ENCODE data around the gene SMC5.
"Not testable (repeated sequence)": the region's sequence is repeated elsewhere in the genome, so short reads cannot be mapped to it uniquely, and the experiment has no call there.

The SMC5 gene

GRCh38 chr9:70258692-70259511 is at the start of gene SMC5:
TSS of gene SMC5 (plus strand) at chr9:70258978. CDS start at chr9:70259079, 101 bp downstream.
- Histone ChIP-seq H3K9ac (ENCODE audit: low read length) (peak within 1 kb of the TSS; percentile 88), H3K9me3 (ENCODE audit: low read length) (no peaks in the 10 kb centered on the region), H3K4me1 (ENCODE audit: insufficient read depth, low read length) (peaks cover 39% of the 10 kb centered on the region), H3K4me3 (ENCODE audit: low read depth in 1 of 2, low read length in 2 of 2) (peak within 1 kb of the TSS; percentile 82 to 85), H3K27ac (ENCODE audit: low read depth, low read length) (peak within 1 kb of the TSS; percentile 80), H3K27me3 (ENCODE audit: control insufficient read depth in 1 of 2, insufficient read depth in 2 of 2, low read length in 2 of 2) (no peaks in the 10 kb centered on the region), H3K36me3 (ENCODE audit: insufficient read depth, low read length) (no peaks in the 10 kb centered on the region)

GRCh38 chr9:70217029-70217428 is 41.7 kb upstream of the SMC5 start:
- no peaks in the 10 kb centered on the region for H3K9me3 ChIP-seq (ENCODE audit: low read length)
- no peaks in the 10 kb centered on the region for H3K4me1 ChIP-seq (ENCODE audit: insufficient read depth, low read length)
- H3K4me3 ChIP-seq (ENCODE audit: low read depth in 1 of 2, low read length in 2 of 2): no peak overlapping the region
- H3K27ac ChIP-seq (ENCODE audit: low read depth, low read length): no peak overlapping the region
- peaks cover 36% of the 10 kb centered on the region for H3K36me3 ChIP-seq (ENCODE audit: insufficient read depth, low read length)
- no peaks in the 10 kb centered on the region for H3K27me3 ChIP-seq (ENCODE audit: control insufficient read depth in 1 of 2, insufficient read depth in 2 of 2, low read length in 2 of 2)
- no peak overlapping the region for H3K9ac ChIP-seq (ENCODE audit: low read length)

GRCh38 chr9:70218767-70219166 is 40.0 kb upstream of the SMC5 start:
- Histone ChIP-seq H3K4me3 (ENCODE audit: low read depth in 1 of 2, low read length in 2 of 2) (no peak overlapping the region), H3K27me3 (ENCODE audit: control insufficient read depth in 1 of 2, insufficient read depth in 2 of 2, low read length in 2 of 2) (no peaks in the 10 kb centered on the region), H3K36me3 (ENCODE audit: insufficient read depth, low read length) (peaks cover 35% of the 10 kb centered on the region), H3K9ac (ENCODE audit: low read length) (no peak overlapping the region), H3K27ac (ENCODE audit: low read depth, low read length) (no peak overlapping the region), H3K9me3 (ENCODE audit: low read length) (no peaks in the 10 kb centered on the region), H3K4me1 (ENCODE audit: insufficient read depth, low read length) (no peaks in the 10 kb centered on the region)

GRCh38 chr9:70220216-70220615 is 38.6 kb upstream of the SMC5 start:
- Histone ChIP-seq H3K9ac (ENCODE audit: low read length) (no peak overlapping the region), H3K9me3 (ENCODE audit: low read length) (no peaks in the 10 kb centered on the region), H3K4me1 (ENCODE audit: insufficient read depth, low read length) (no peaks in the 10 kb centered on the region), H3K36me3 (ENCODE audit: insufficient read depth, low read length) (peaks cover 38% of the 10 kb centered on the region), H3K4me3 (ENCODE audit: low read depth in 1 of 2, low read length in 2 of 2) (no peak overlapping the region), H3K27ac (ENCODE audit: low read depth, low read length) (no peak overlapping the region), H3K27me3 (ENCODE audit: control insufficient read depth in 1 of 2, insufficient read depth in 2 of 2, low read length in 2 of 2) (no peaks in the 10 kb centered on the region)

- Histone ChIP-seq H3K36me3 (ENCODE audit: insufficient read depth, low read length) (peaks cover 39% of the 10 kb centered on the region), H3K9me3 (ENCODE audit: low read length) (no peaks in the 10 kb centered on the region), H3K27ac (ENCODE audit: low read depth, low read length) (no peak overlapping the region), H3K4me3 (ENCODE audit: low read depth in 1 of 2, low read length in 2 of 2) (no peak overlapping the region), H3K27me3 (ENCODE audit: control insufficient read depth in 1 of 2, insufficient read depth in 2 of 2, low read length in 2 of 2) (no peaks in the 10 kb centered on the region), H3K9ac (ENCODE audit: low read length) (no peak overlapping the region), H3K4me1 (ENCODE audit: insufficient read depth, low read length) (peaks cover 3% of the 10 kb centered on the region)
Observed at GRCh38 chr9:70222354-70222753, 36.4 kb upstream of the SMC5 start.

GRCh38 chr9:70228118-70228517 is 30.7 kb upstream of the SMC5 start:
- Histone ChIP-seq H3K36me3 (ENCODE audit: insufficient read depth, low read length) (peaks cover 15% of the 10 kb centered on the region), H3K4me3 (ENCODE audit: low read depth in 1 of 2, low read length in 2 of 2) (no peak overlapping the region), H3K27ac (ENCODE audit: low read depth, low read length) (peak overlapping the region; percentile 58), H3K4me1 (ENCODE audit: insufficient read depth, low read length) (peaks cover 15% of the 10 kb centered on the region), H3K27me3 (ENCODE audit: control insufficient read depth in 1 of 2, insufficient read depth in 2 of 2, low read length in 2 of 2) (no peaks in the 10 kb centered on the region), H3K9ac (ENCODE audit: low read length) (no peak overlapping the region), H3K9me3 (ENCODE audit: low read length) (no peaks in the 10 kb centered on the region)

GRCh38 chr9:70228611-70229010 is 30.2 kb upstream of the SMC5 start:
- H3K27me3 ChIP-seq (ENCODE audit: control insufficient read depth in 1 of 2, insufficient read depth in 2 of 2, low read length in 2 of 2): no peaks in the 10 kb centered on the region
- H3K36me3 ChIP-seq (ENCODE audit: insufficient read depth, low read length): peaks cover 14% of the 10 kb centered on the region
- H3K4me1 ChIP-seq (ENCODE audit: insufficient read depth, low read length): peaks cover 15% of the 10 kb centered on the region
- no peaks in the 10 kb centered on the region for H3K9me3 ChIP-seq (ENCODE audit: low read length)
- peak overlapping the region; percentile 58 for H3K27ac ChIP-seq (ENCODE audit: low read depth, low read length)
- H3K9ac ChIP-seq (ENCODE audit: low read length): no peak overlapping the region
- H3K4me3 ChIP-seq (ENCODE audit: low read depth in 1 of 2, low read length in 2 of 2): no peak overlapping the region

GRCh38 chr9:70229026-70229425 is 29.8 kb upstream of the SMC5 start:
- H3K27me3 ChIP-seq (ENCODE audit: control insufficient read depth in 1 of 2, insufficient read depth in 2 of 2, low read length in 2 of 2): no peaks in the 10 kb centered on the region
- no peak overlapping the region for H3K4me3 ChIP-seq (ENCODE audit: low read depth in 1 of 2, low read length in 2 of 2)
- no peak overlapping the region for H3K9ac ChIP-seq (ENCODE audit: low read length)
- peaks cover 10% of the 10 kb centered on the region for H3K36me3 ChIP-seq (ENCODE audit: insufficient read depth, low read length)
- peaks cover 15% of the 10 kb centered on the region for H3K4me1 ChIP-seq (ENCODE audit: insufficient read depth, low read length)
- H3K9me3 ChIP-seq (ENCODE audit: low read length): no peaks in the 10 kb centered on the region
- H3K27ac ChIP-seq (ENCODE audit: low read depth, low read length): peak overlapping the region; percentile 3

GRCh38 chr9:70229579-70229978 is 29.2 kb upstream of the SMC5 start:
- no peak overlapping the region for H3K4me3 ChIP-seq (ENCODE audit: low read depth in 1 of 2, low read length in 2 of 2)
- H3K4me1 ChIP-seq (ENCODE audit: insufficient read depth, low read length): peaks cover 15% of the 10 kb centered on the region
- no peaks in the 10 kb centered on the region for H3K27me3 ChIP-seq (ENCODE audit: control insufficient read depth in 1 of 2, insufficient read depth in 2 of 2, low read length in 2 of 2)
- H3K27ac ChIP-seq (ENCODE audit: low read depth, low read length): no peak overlapping the region
- no peaks in the 10 kb centered on the region for H3K9me3 ChIP-seq (ENCODE audit: low read length)
- H3K36me3 ChIP-seq (ENCODE audit: insufficient read depth, low read length): peaks cover 4% of the 10 kb centered on the region
- H3K9ac ChIP-seq (ENCODE audit: low read length): no peak overlapping the region

- H3K36me3 ChIP-seq (ENCODE audit: insufficient read depth, low read length): no peaks in the 10 kb centered on the region
- H3K4me1 ChIP-seq (ENCODE audit: insufficient read depth, low read length): peaks cover 11% of the 10 kb centered on the region
- H3K27me3 ChIP-seq (ENCODE audit: control insufficient read depth in 1 of 2, insufficient read depth in 2 of 2, low read length in 2 of 2): no peaks in the 10 kb centered on the region
- no peaks in the 10 kb centered on the region for H3K9me3 ChIP-seq (ENCODE audit: low read length)
- H3K27ac ChIP-seq (ENCODE audit: low read depth, low read length): no peak overlapping the region
- no peak overlapping the region for H3K9ac ChIP-seq (ENCODE audit: low read length)
- H3K4me3 ChIP-seq (ENCODE audit: low read depth in 1 of 2, low read length in 2 of 2): no peak overlapping the region
Observed at GRCh38 chr9:70232476-70232875, 26.3 kb upstream of the SMC5 start.

- not testable (repeated sequence) for H3K9ac ChIP-seq (ENCODE audit: low read length); H3K27ac ChIP-seq (ENCODE audit: low read depth, low read length); H3K4me3 ChIP-seq (ENCODE audit: low read depth in 1 of 2, low read length in 2 of 2); H3K4me1 ChIP-seq (ENCODE audit: insufficient read depth, low read length); H3K36me3 ChIP-seq (ENCODE audit: insufficient read depth, low read length); H3K27me3 ChIP-seq (ENCODE audit: control insufficient read depth in 1 of 2, insufficient read depth in 2 of 2, low read length in 2 of 2); H3K9me3 ChIP-seq (ENCODE audit: low read length)
Observed at GRCh38 chr9:70234208-70234607, 24.6 kb upstream of the SMC5 start.

GRCh38 chr9:70245952-70246351 is 12.8 kb upstream of the SMC5 start:
- H3K9ac ChIP-seq (ENCODE audit: low read length); H3K4me1 ChIP-seq (ENCODE audit: insufficient read depth, low read length); H3K27ac ChIP-seq (ENCODE audit: low read depth, low read length); H3K9me3 ChIP-seq (ENCODE audit: low read length); H3K27me3 ChIP-seq (ENCODE audit: control insufficient read depth in 1 of 2, insufficient read depth in 2 of 2, low read length in 2 of 2); H3K4me3 ChIP-seq (ENCODE audit: low read depth in 1 of 2, low read length in 2 of 2); H3K36me3 ChIP-seq (ENCODE audit: insufficient read depth, low read length): not testable (repeated sequence)

All from muscle layer of colon (tissue), 2 donors.